GM19043 (cell line): ENCODE results near the gene ELP2.
A peak's percentile ranks its signal among the peaks of the same experiment; 100 is the strongest.
"Not testable (repeated sequence)": the region's sequence is repeated elsewhere in the genome, so short reads cannot be mapped to it uniquely, and the experiment has no call there.

Source experiments
- ATAC-seq: cut with Tn5 transposase; IDR thresholded peaks from one replicate; pipeline ENCODE4 v1.9.1; 2021; ENCODE audit warnings: low read depth; ENCODE audit not compliant: unreplicated experiment

Gene ELP2

GRCh38 chr18:36129300-36130038 lies at the start of gene ELP2, which contains the start of gene SLC39A6:
TSS of gene ELP2 (plus strand) at chr18:36129899. CDS start at chr18:36129934, 35 bp downstream.
TSS of gene SLC39A6 (minus strand) at chr18:36129340. CDS start at chr18:36127007, 2,333 bp downstream.
- peak; percentile 90 for ATAC-seq

GRCh38 chr18:36081118-36081517 lies 48.6 kb upstream of the ELP2 start:
- ATAC-seq, result not testable (repeated sequence)

GRCh38 chr18:36083729-36084128 lies 46.0 kb upstream of the ELP2 start:
- no peak for ATAC-seq

GRCh38 chr18:36085195-36085594 lies 44.5 kb upstream of the ELP2 start:
- no peak for ATAC-seq

GRCh38 chr18:36086186-36086585 lies 43.5 kb upstream of the ELP2 start:
- no peak for ATAC-seq

- no peak for ATAC-seq
These were observed 41.4 kb upstream of the ELP2 start for GRCh38 chr18:36088256-36088655.

- ATAC-seq, result no peak
These were observed 40.7 kb upstream of the ELP2 start for GRCh38 chr18:36089001-36089400.

- ATAC-seq, result not testable (repeated sequence)
These were observed 37.6 kb upstream of the ELP2 start for GRCh38 chr18:36092116-36092515.

GRCh38 chr18:36094431-36094830 lies 35.3 kb upstream of the ELP2 start:
- ATAC-seq, result no peak

- ATAC-seq, result no peak
These were observed 33.7 kb upstream of the ELP2 start for GRCh38 chr18:36095936-36096519.

GRCh38 chr18:36096955-36097354 lies 32.7 kb upstream of the ELP2 start:
- ATAC-seq, result no peak

- ATAC-seq, result no peak
These were observed 30.4 kb upstream of the ELP2 start for GRCh38 chr18:36099311-36099710.

GRCh38 chr18:36101943-36102342 lies 27.8 kb upstream of the ELP2 start:
- ATAC-seq, result no peak

GRCh38 chr18:36104749-36105148 lies 24.9 kb upstream of the ELP2 start:
- no peak for ATAC-seq

- no peak for ATAC-seq
These were observed 22.2 kb upstream of the ELP2 start for GRCh38 chr18:36107477-36107876.

GRCh38 chr18:36108196-36108595 lies 21.5 kb upstream of the ELP2 start:
- ATAC-seq, result no peak

GRCh38 chr18:36108601-36109000 lies 21.1 kb upstream of the ELP2 start:
- no peak for ATAC-seq

- ATAC-seq, result no peak
These were observed 20.0 kb upstream of the ELP2 start for GRCh38 chr18:36109737-36110136.

GRCh38 chr18:36112302-36112701 lies 17.4 kb upstream of the ELP2 start:
- ATAC-seq, result no peak

GRCh38 chr18:36114251-36114650 lies 15.4 kb upstream of the ELP2 start:
- no peak for ATAC-seq

- ATAC-seq, result no peak
These were observed 15.0 kb upstream of the ELP2 start for GRCh38 chr18:36114738-36115137.

- ATAC-seq, result not testable (repeated sequence)
These were observed 12.9 kb upstream of the ELP2 start for GRCh38 chr18:36116771-36117170.
